MCF 10A (cell line): ENCODE data around the gene TBC1D9. TPM values are rescaled to one million over a fixed set of nuclear protein-coding genes. Genes with fewer than 3 reads are reported as not detected.

Source experiments
- BruUV-seq: library from RNA; stranded (reverse); fragments of 400-500 nt; replicated peaks from 2 replicates; lab custom pipeline; 2021; lab: Mats Ljungman, UMichigan
- CTCF ChIA-PET: fragments of 300-600 bp; sonication (Branson Sonifier 250); formaldehyde crosslinking; extraction: SDS; loops from one replicate; lab custom pipeline; 2021; ENCODE audit warnings: antibody characterized with exemption, inconsistent platforms; lab: Yijun Ruan, JAX
- POLR2A ChIA-PET: fragments of 300-600, 350-650 bp; sonication (Branson Sonifier 250); formaldehyde crosslinking; extraction: SDS; loops from one replicate; lab custom pipeline; 2020; ENCODE audit warnings: antibody characterized with exemption, inconsistent platforms; lab: Yijun Ruan, JAX
- DNase-seq: peaks from one replicate; pipeline ENCODE4 v3.0.0-alpha.2; 2018; ENCODE audit not compliant: unreplicated experiment
- H3K27ac Mint-ChIP-seq: one replicate; pipeline ENCODE4 v1.8.0; 2022; ENCODE audit warnings: mild to moderate bottlenecking, low read depth, mixed read lengths; ENCODE audit not compliant: unreplicated experiment
- H3K27me3 Mint-ChIP-seq: one replicate; pipeline ENCODE4 v1.8.0; 2022; ENCODE audit warnings: mixed read lengths; ENCODE audit not compliant: insufficient read depth, unreplicated experiment
- H3K36me3 Mint-ChIP-seq: one replicate; pipeline ENCODE4 v1.8.0; 2022; ENCODE audit warnings: mild to moderate bottlenecking, moderate library complexity, mixed read lengths; ENCODE audit not compliant: insufficient read depth, unreplicated experiment
- H3K4me1 Mint-ChIP-seq: one replicate; pipeline ENCODE4 v1.8.0; 2022; ENCODE audit warnings: mixed read lengths; ENCODE audit not compliant: insufficient read depth, unreplicated experiment
- H3K4me3 Mint-ChIP-seq: one replicate; pipeline ENCODE4 v1.8.0; 2022; ENCODE audit warnings: mild to moderate bottlenecking, moderate library complexity, mixed read lengths; ENCODE audit not compliant: unreplicated experiment
- H3K9me3 Mint-ChIP-seq: one replicate; pipeline ENCODE4 v1.8.0; 2022; ENCODE audit warnings: mixed read lengths; ENCODE audit not compliant: unreplicated experiment
- CTCF ChIP-seq: fragments of 200-600 bp; IDR thresholded peaks from one replicate; pipeline ENCODE4 v1.8.0; 2022; ENCODE audit warnings: antibody characterized with exemption, mild to moderate bottlenecking; ENCODE audit not compliant: unreplicated experiment
- intact Hi-C: fragments of 100-400 bp; cut with micrococcal nuclease; formaldehyde crosslinking; loops from 2 replicates; pipeline ENCODE4 v1.14.1; 2022
- total RNA-seq: library from RNA; stranded (reverse); gene quantifications from 2 replicates; pipeline ENCODE4 v1.2.3, GENCODE V29; 2022

The TBC1D9 gene
- total RNA-seq, 1 experiment from 2014 or later = 17.4 TPM

- CTCF ChIA-PET = interaction anchor here (0.7 to 2.1 kb wide), 2 partner anchors 29 to 221 kb away, joined by 6 to 12 read pairs; no protein-coding TSS in a partner anchor
- H3K4me1 Mint-ChIP-seq = no peaks in the 10 kb centered on the region
Measured at GRCh38 chr4:140581078-140581477, 175.1 kb downstream of the TBC1D9 start.

GRCh38 chr4:140579278-140579677, 176.9 kb downstream of the TBC1D9 start:
- H3K27me3 Mint-ChIP-seq = peaks cover 31% of the 10 kb centered on the region
- TF ChIP-seq CTCF = no peak
- intact Hi-C loops = no loop called here
- no peaks in the 10 kb centered on the region for H3K9me3 Mint-ChIP-seq
- DNase-seq = no peak
- no peaks in the 10 kb centered on the region for H3K4me1 Mint-ChIP-seq
- H3K27ac Mint-ChIP-seq = no peak overlapping the region
- H3K36me3 Mint-ChIP-seq = no peaks in the 10 kb centered on the region
- ChIA-PET CTCF (interaction anchor here (1.3 to 2.1 kb wide), 2 partner anchors 15 to 219 kb away, joined by 4 to 12 read pairs; no protein-coding TSS in a partner anchor), POLR2A (interaction anchor here (0.9 kb wide), 1 partner anchor 21 kb away, joined by 3 read pairs; no protein-coding TSS in a partner anchor)
- BruUV-seq = no TSS peak
- H3K4me3 Mint-ChIP-seq = no peak overlapping the region

More at GRCh38 chr4:140581078-140581477, 175.1 kb downstream of the TBC1D9 start:
- intact Hi-C loops = no loop called here
- Mint-ChIP-seq H3K36me3 (no peaks in the 10 kb centered on the region), H3K4me3 (no peak overlapping the region), H3K9me3 (no peaks in the 10 kb centered on the region), H3K27ac (no peak overlapping the region), H3K27me3 (peaks cover 31% of the 10 kb centered on the region)
- POLR2A ChIA-PET = no interaction called here
- no TSS peak for BruUV-seq
- DNase-seq = no peak
- no peak for TF ChIP-seq CTCF

- no peaks in the 10 kb centered on the region for H3K4me1 Mint-ChIP-seq
- H3K27ac Mint-ChIP-seq = no peak overlapping the region
- intact Hi-C loops = no loop called here
- H3K9me3 Mint-ChIP-seq = peaks cover 14% of the 10 kb centered on the region
- POLR2A ChIA-PET = no interaction called here
- no peak for DNase-seq
- peaks cover 31% of the 10 kb centered on the region for H3K27me3 Mint-ChIP-seq
- CTCF ChIA-PET = no interaction called here
- H3K4me3 Mint-ChIP-seq = no peak overlapping the region
- H3K36me3 Mint-ChIP-seq = no peaks in the 10 kb centered on the region
- no peak for TF ChIP-seq CTCF
- no TSS peak for BruUV-seq
Measured at GRCh38 chr4:140575489-140575888, 180.7 kb downstream of the TBC1D9 start.

GRCh38 chr4:140571620-140572019, 184.6 kb downstream of the TBC1D9 start:
- Mint-ChIP-seq H3K36me3 (no peaks in the 10 kb centered on the region), H3K27ac (no peak overlapping the region), H3K4me1 (no peaks in the 10 kb centered on the region), H3K27me3 (peaks cover 2% of the 10 kb centered on the region), H3K4me3 (no peak overlapping the region), H3K9me3 (peaks cover 20% of the 10 kb centered on the region)
- no peak for DNase-seq
- TF ChIP-seq CTCF = no peak
- ChIA-PET CTCF (no interaction called here), POLR2A (no interaction called here)
- intact Hi-C loops = no loop called here
- no TSS peak for BruUV-seq

Other genes with a start within 250 kb of the TBC1D9 start
- 29.2 and 45.0 TPM in 2 replicates for gene ELMOD2, start 232.2 kb downstream of the TBC1D9 start, total RNA-seq
- not detected in 2 replicates for gene UCP1, start 187.4 kb downstream of the TBC1D9 start, total RNA-seq